HT1080 (cell line): ENCODE data around the gene ATL1. TPM values are rescaled to one million over a fixed set of nuclear protein-coding genes. Genes with fewer than 3 reads are reported as not detected.
"Not testable (repeated sequence)": the region's sequence is repeated elsewhere in the genome, so short reads cannot be mapped to it uniquely, and the experiment has no call there.

ENCODE experiments used
- DNase-seq: peaks from one replicate; pipeline ENCODE4 v3.0.0-alpha.2; 2015; ENCODE audit warnings: low read depth
- total RNA-seq: library from RNA; depleted of rRNA; stranded (reverse); fragments of >200 nt; shearing (Covaris generic); gene quantifications from 2 replicates; pipeline ENCODE4 v1.2.3, GENCODE V29; 2014

The ATL1 gene
- total RNA-seq, 1 experiment from 2014 or later: 0.48 TPM

- DNase-seq: no peak
Measured at GRCh38 chr14:50534416-50534815, 25.5 kb upstream of the ATL1 start.

- DNase-seq: no peak
Measured at GRCh38 chr14:50534997-50535396, 24.9 kb upstream of the ATL1 start.

GRCh38 chr14:50538034-50538433 lies 21.9 kb upstream of the ATL1 start:
- DNase-seq: not testable (repeated sequence)

- no peak for DNase-seq
Measured at GRCh38 chr14:50539051-50539450, 20.9 kb upstream of the ATL1 start.

- DNase-seq: no peak
Measured at GRCh38 chr14:50541159-50541567, 18.8 kb upstream of the ATL1 start.

- DNase-seq: no peak
Measured at GRCh38 chr14:50542941-50543418, 17.0 kb upstream of the ATL1 start.

GRCh38 chr14:50544911-50545310 lies 15.0 kb upstream of the ATL1 start:
- no peak for DNase-seq

- no peak for DNase-seq
Measured at GRCh38 chr14:50545618-50546017, 14.3 kb upstream of the ATL1 start.

GRCh38 chr14:50550294-50550693 lies 9.7 kb upstream of the ATL1 start:
- no peak for DNase-seq

GRCh38 chr14:50551877-50552276 lies 8.1 kb upstream of the ATL1 start:
- no peak for DNase-seq

GRCh38 chr14:50552796-50553195 lies 7.1 kb upstream of the ATL1 start:
- not testable (repeated sequence) for DNase-seq

- no peak for DNase-seq
Measured at GRCh38 chr14:50560931-50561285, 963 bp downstream of the ATL1 start.

GRCh38 chr14:50562841-50563240 lies 2.9 kb downstream of the ATL1 start:
- DNase-seq: no peak

- no peak for DNase-seq
Measured at GRCh38 chr14:50569714-50570274, 9.8 kb downstream of the ATL1 start.

- DNase-seq: no peak
Measured at GRCh38 chr14:50573862-50574261, 13.9 kb downstream of the ATL1 start.

- no peak for DNase-seq
Measured at GRCh38 chr14:50575769-50576168, 15.8 kb downstream of the ATL1 start.

- no peak for DNase-seq
Measured at GRCh38 chr14:50577982-50578381, 18.0 kb downstream of the ATL1 start.

- DNase-seq: no peak
Measured at GRCh38 chr14:50578433-50578832, 18.5 kb downstream of the ATL1 start.

GRCh38 chr14:50590464-50590863 lies 30.5 kb downstream of the ATL1 start:
- DNase-seq: no peak

GRCh38 chr14:50594577-50595316 lies 34.8 kb downstream of the ATL1 start:
- DNase-seq: no peak

GRCh38 chr14:50598765-50599164 lies 38.8 kb downstream of the ATL1 start:
- no peak for DNase-seq

GRCh38 chr14:50599700-50600444 lies 39.9 kb downstream of the ATL1 start:
- DNase-seq: peak; percentile 57
